ENCODE data around the gene IL31RA. TPM values are rescaled to one million over a fixed set of nuclear protein-coding genes. Genes with fewer than 3 reads are reported as not detected.

Gene IL31RA
- total RNA-seq, 2 donors from 2014 or later = 0.16 TPM; not detected in 1

- H3K4me3 ChIP-seq = no peak overlapping the region
- H3K27ac ChIP-seq = no peak overlapping the region
- no peak for TF ChIP-seq CTCF (IDR thresholded peaks at IDR 0.05)
- DNase-seq = no peak
- intact Hi-C loops (cut with DNase I) = no loop called here
- no peaks in the 10 kb centered on the region for H3K4me1 ChIP-seq
- no peaks in the 10 kb centered on the region for H3K9me3 ChIP-seq
- H3K36me3 ChIP-seq = no peaks in the 10 kb centered on the region
- no peak overlapping the region for H3K9ac ChIP-seq (ENCODE audit: low read depth in 2 of 2, low read length in 2 of 2)
- no peaks in the 10 kb centered on the region for H3K27me3 ChIP-seq
Observed at GRCh38 chr5:55880453-55880852, 29.3 kb downstream of the IL31RA start.

DNA sequence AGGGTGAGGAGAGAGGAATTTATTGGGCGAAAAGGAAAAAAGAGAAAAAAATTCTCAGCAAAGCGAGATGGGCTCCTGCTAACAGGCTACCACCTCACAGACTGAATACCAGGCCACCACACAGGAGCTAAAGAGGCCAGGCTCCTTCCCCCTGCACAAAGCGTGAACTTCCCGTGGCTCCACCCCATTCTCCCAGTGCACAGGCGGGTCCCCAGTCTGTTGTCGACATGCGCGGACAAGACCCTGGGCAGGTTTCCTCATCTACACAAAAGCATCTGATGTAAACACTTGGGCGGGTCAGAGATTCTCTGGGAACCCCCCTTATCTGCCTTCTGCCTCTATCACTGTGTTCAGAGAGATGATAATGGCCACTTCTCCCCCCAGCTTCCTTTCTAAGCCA lies 34.2 kb downstream of the IL31RA start:
- Histone ChIP-seq H3K4me1 (no peaks in the 10 kb centered on the region), H3K27ac (no peak overlapping the region), H3K4me3 (no peak overlapping the region), H3K9ac (ENCODE audit: low read depth in 2 of 2, low read length in 2 of 2) (no peak overlapping the region), H3K27me3 (no peaks in the 10 kb centered on the region), H3K9me3 (no peaks in the 10 kb centered on the region), H3K36me3 (no peaks in the 10 kb centered on the region)
- DNase-seq = no peak
- intact Hi-C loops (cut with DNase I) = no loop called here
- TF ChIP-seq CTCF (IDR thresholded peaks at IDR 0.05) = no peak

DNA sequence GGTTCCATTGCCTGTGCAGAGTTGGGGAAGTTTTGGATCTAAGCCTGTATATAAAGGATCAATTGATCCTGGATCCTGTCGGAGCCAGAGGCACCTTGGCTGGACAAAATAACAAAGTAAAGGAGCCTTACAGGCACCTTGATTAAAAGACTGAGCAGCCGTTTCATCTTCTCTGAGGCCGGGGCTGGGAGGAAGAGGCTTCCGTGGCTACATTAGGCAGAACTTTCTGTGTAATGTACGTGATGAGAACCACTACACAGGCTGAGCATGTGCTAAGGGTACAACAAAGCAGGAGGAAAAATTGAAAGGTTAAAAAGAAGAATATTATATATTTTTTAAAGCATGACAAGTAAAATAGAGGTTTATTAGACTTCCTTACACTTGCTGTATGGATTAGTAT lies 37.0 kb downstream of the IL31RA start:
- Histone ChIP-seq H3K9me3 (no peaks in the 10 kb centered on the region), H3K27ac (no peak overlapping the region), H3K27me3 (no peaks in the 10 kb centered on the region), H3K36me3 (no peaks in the 10 kb centered on the region), H3K4me3 (no peak overlapping the region), H3K9ac (ENCODE audit: low read depth in 2 of 2, low read length in 2 of 2) (no peak overlapping the region), H3K4me1 (no peaks in the 10 kb centered on the region)
- intact Hi-C loops (cut with DNase I) = no loop called here
- no peak for TF ChIP-seq CTCF (IDR thresholded peaks at IDR 0.05)
- no peak for DNase-seq

GRCh38 chr5:55892479-55892878 lies 41.3 kb downstream of the IL31RA start:
- intact Hi-C loops (cut with DNase I) = no loop called here
- no peak for TF ChIP-seq CTCF (IDR thresholded peaks at IDR 0.05)
- no peak overlapping the region for H3K4me3 ChIP-seq
- no peaks in the 10 kb centered on the region for H3K27me3 ChIP-seq
- no peak for DNase-seq
- no peak overlapping the region for H3K27ac ChIP-seq
- H3K4me1 ChIP-seq = no peaks in the 10 kb centered on the region
- H3K9me3 ChIP-seq = no peaks in the 10 kb centered on the region
- H3K9ac ChIP-seq (ENCODE audit: low read depth in 2 of 2, low read length in 2 of 2) = no peak overlapping the region
- H3K36me3 ChIP-seq = no peaks in the 10 kb centered on the region

DNA sequence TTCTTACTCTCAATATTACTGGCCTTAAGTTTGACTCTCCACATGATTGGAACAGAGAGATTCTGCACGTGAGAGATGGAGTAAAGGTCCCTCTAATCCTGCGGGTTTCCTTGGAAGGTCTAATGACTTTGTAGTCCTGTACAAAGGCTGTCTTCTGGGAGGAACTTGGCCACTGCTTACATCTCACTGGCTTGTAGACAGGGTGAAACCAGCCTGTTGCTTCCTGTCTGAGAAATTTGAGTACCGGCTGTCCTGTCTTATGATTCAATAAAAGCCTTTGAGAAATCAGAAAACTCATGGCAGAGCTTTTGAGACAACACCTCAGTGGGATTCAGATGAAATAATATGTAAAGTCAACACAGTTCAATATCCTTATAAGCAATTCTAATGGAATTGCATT lies 43.0 kb downstream of the IL31RA start:
- Histone ChIP-seq H3K9me3 (no peaks in the 10 kb centered on the region), H3K9ac (ENCODE audit: low read depth in 2 of 2, low read length in 2 of 2) (no peak overlapping the region), H3K27me3 (no peaks in the 10 kb centered on the region), H3K27ac (no peak overlapping the region), H3K4me3 (no peak overlapping the region), H3K4me1 (no peaks in the 10 kb centered on the region), H3K36me3 (no peaks in the 10 kb centered on the region)
- DNase-seq = no peak
- intact Hi-C loops (cut with DNase I) = no loop called here
- TF ChIP-seq CTCF (IDR thresholded peaks at IDR 0.05) = no peak

DNA sequence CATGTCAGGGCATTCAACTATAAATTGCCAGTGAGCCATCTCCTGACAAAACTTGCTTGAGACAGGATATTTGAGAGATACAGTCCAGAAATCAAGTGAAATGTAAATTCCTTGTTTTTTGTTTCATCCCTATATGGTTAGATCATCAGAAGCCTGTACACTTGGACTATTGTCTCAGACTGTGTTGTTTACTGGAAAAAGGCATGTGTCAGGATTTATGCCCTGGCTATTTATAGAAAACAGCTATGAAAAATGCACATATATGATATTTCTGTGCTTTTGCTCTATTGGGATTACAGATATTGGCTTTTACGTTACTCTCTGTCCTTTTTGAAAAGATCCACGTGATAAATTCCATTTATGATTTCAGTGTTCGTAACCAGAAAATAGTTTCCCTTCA lies 44.2 kb downstream of the IL31RA start:
- Histone ChIP-seq H3K36me3 (no peaks in the 10 kb centered on the region), H3K4me3 (no peak overlapping the region), H3K9me3 (no peaks in the 10 kb centered on the region), H3K27me3 (no peaks in the 10 kb centered on the region), H3K27ac (no peak overlapping the region), H3K4me1 (no peaks in the 10 kb centered on the region), H3K9ac (ENCODE audit: low read depth in 2 of 2, low read length in 2 of 2) (no peak overlapping the region)
- TF ChIP-seq CTCF (IDR thresholded peaks at IDR 0.05) = no peak
- no peak for DNase-seq
- intact Hi-C loops (cut with DNase I) = no loop called here

All from colonic mucosa (tissue), 4 donors.